HepG2 (cell line): ENCODE data around the gene RPAP3. TPM values are rescaled to one million over a fixed set of nuclear protein-coding genes. Genes with fewer than 3 reads are reported as not detected.

Experiments
- PAX8 ChIP-seq: sonication (generic); formaldehyde crosslinking; IDR thresholded peaks from 2 replicates; pipeline ENCODE4 v1.8.0; 2022; ENCODE audit warnings: mild to moderate bottlenecking, missing genetic modification reagents, borderline replicate concordance
- ZNF589 ChIP-seq: sonication (generic); formaldehyde crosslinking; conservative IDR thresholded peaks from 2 replicates; pipeline ENCODE4 v1.8.0; 2022; ENCODE audit warnings: mild to moderate bottlenecking, moderate library complexity, missing genetic modification reagents
- ZNF782 ChIP-seq: sonication (generic); formaldehyde crosslinking; IDR thresholded peaks from 2 replicates; pipeline ENCODE4 v1.4.0; 2020; ENCODE audit warnings: missing genetic modification reagents, mild to moderate bottlenecking, borderline replicate concordance
- polyA plus RNA-seq, 8 experiments: library from polyadenylated mRNA; depleted of rRNA in 3 of 8; stranded (reverse) in 7 of 8; unstranded in 1 of 8; fragments of >200 nt; fragmentation: Illumina TruSeq in 4 of 8; extraction: Trizol in 4 of 8; gene quantifications; 2 replicates each; pipeline versions ENCODE4 v1.2.1 to v1.2.3, GENCODE V29; 2011 to 2016; ENCODE audit warnings: low read depth in 4 of 8, missing spikeins in 1 of 8, mixed read lengths in 1 of 8; ENCODE audit not compliant: insufficient read depth in 1 of 8
- total RNA-seq, 5 experiments: library from RNA; depleted of rRNA; stranded (reverse); fragments of >200 nt; fragmentation: Illumina TruSeq; extraction: Trizol; gene quantifications; 2 replicates each; pipeline ENCODE4 v1.2.3, GENCODE V29; 2016; ENCODE audit warnings: low read depth in 1 of 5
- TF ChIP-seq, protein P1 (sequence below): sonication (generic); formaldehyde crosslinking; IDR thresholded peaks from 2 replicates; pipeline ENCODE4 v1.4.0; 2020; ENCODE audit warnings: missing genetic modification reagents
- TF ChIP-seq, protein P2 (sequence below), 2 experiments: IDR thresholded peaks; 2 replicates each; pipeline ENCODE4 v1.6.1; 2011 to 2012; ENCODE audit warnings: low read length in 2 of 2, borderline replicate concordance in 1 of 2, low read depth in 1 of 2, mild to moderate bottlenecking in 1 of 2, moderate library complexity in 1 of 2
- TF ChIP-seq, protein P3 (sequence below): sonication (generic); formaldehyde crosslinking; IDR thresholded peaks from 2 replicates; pipeline ENCODE4 v1.8.1; 2023; ENCODE audit warnings: missing genetic modification reagents, mild to moderate bottlenecking, borderline replicate concordance

The RPAP3 gene
- total and polyA plus RNA-seq, 2 of the 13 experiments (the other 11 are each of a cell fraction or from before 2014, with no cell fraction given) = 8.8 to 32.8 TPM

DNA sequence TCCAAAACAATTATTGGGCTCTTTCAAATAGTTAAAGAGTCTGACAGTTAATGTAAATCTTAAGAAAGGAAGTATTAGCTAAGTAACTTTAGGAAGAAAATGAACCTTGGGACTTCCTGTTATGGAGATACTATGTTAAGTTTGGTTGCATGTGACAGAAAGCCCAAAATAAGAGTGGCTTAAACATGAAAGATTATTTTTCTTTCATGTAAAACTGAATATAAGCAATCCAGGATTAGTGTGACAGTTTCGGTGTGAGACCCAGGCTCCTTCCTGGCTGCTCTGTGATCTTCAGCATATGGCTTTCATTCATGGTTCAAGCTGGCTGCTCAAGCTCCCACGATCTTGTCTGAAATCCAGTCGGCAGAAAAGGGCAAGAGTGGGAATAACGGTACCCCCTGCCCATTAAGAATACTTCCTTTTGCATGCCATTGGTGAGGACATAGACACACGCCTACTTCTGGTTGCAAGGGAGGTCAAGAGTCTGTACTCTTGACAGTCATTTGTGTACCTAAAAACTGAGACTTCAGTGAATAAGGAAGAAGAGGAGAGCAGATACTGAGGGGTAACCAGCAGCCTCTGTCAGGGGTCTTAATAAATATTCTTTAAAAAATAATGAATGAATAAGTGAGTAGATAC is 2.2 kb upstream of the RPAP3 start (continued):
- TF ChIP-seq, protein P1, sequence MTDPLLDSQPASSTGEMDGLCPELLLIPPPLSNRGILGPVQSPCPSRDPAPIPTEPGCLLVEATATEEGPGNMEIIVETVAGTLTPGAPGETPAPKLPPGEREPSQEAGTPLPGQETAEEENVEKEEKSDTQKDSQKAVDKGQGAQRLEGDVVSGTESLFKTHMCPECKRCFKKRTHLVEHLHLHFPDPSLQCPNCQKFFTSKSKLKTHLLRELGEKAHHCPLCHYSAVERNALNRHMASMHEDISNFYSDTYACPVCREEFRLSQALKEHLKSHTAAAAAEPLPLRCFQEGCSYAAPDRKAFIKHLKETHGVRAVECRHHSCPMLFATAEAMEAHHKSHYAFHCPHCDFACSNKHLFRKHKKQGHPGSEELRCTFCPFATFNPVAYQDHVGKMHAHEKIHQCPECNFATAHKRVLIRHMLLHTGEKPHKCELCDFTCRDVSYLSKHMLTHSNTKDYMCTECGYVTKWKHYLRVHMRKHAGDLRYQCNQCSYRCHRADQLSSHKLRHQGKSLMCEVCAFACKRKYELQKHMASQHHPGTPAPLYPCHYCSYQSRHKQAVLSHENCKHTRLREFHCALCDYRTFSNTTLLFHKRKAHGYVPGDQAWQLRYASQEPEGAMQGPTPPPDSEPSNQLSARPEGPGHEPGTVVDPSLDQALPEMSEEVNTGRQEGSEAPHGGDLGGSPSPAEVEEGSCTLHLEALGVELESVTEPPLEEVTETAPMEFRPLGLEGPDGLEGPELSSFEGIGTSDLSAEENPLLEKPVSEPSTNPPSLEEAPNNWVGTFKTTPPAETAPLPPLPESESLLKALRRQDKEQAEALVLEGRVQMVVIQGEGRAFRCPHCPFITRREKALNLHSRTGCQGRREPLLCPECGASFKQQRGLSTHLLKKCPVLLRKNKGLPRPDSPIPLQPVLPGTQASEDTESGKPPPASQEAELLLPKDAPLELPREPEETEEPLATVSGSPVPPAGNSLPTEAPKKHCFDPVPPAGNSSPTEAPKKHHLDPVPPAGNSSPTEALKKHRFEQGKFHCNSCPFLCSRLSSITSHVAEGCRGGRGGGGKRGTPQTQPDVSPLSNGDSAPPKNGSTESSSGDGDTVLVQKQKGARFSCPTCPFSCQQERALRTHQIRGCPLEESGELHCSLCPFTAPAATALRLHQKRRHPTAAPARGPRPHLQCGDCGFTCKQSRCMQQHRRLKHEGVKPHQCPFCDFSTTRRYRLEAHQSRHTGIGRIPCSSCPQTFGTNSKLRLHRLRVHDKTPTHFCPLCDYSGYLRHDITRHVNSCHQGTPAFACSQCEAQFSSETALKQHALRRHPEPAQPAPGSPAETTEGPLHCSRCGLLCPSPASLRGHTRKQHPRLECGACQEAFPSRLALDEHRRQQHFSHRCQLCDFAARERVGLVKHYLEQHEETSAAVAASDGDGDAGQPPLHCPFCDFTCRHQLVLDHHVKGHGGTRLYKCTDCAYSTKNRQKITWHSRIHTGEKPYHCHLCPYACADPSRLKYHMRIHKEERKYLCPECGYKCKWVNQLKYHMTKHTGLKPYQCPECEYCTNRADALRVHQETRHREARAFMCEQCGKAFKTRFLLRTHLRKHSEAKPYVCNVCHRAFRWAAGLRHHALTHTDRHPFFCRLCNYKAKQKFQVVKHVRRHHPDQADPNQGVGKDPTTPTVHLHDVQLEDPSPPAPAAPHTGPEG (CRISPR knock-in tag) = no peak
- TF ChIP-seq, protein P2, sequence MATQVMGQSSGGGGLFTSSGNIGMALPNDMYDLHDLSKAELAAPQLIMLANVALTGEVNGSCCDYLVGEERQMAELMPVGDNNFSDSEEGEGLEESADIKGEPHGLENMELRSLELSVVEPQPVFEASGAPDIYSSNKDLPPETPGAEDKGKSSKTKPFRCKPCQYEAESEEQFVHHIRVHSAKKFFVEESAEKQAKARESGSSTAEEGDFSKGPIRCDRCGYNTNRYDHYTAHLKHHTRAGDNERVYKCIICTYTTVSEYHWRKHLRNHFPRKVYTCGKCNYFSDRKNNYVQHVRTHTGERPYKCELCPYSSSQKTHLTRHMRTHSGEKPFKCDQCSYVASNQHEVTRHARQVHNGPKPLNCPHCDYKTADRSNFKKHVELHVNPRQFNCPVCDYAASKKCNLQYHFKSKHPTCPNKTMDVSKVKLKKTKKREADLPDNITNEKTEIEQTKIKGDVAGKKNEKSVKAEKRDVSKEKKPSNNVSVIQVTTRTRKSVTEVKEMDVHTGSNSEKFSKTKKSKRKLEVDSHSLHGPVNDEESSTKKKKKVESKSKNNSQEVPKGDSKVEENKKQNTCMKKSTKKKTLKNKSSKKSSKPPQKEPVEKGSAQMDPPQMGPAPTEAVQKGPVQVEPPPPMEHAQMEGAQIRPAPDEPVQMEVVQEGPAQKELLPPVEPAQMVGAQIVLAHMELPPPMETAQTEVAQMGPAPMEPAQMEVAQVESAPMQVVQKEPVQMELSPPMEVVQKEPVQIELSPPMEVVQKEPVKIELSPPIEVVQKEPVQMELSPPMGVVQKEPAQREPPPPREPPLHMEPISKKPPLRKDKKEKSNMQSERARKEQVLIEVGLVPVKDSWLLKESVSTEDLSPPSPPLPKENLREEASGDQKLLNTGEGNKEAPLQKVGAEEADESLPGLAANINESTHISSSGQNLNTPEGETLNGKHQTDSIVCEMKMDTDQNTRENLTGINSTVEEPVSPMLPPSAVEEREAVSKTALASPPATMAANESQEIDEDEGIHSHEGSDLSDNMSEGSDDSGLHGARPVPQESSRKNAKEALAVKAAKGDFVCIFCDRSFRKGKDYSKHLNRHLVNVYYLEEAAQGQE (IDR thresholded peaks at IDR 0.05; ENCODE audit: borderline replicate concordance in 1 of 2, low read depth in 1 of 2, low read length in 2 of 2) = no peak
- no peak for TF ChIP-seq ZNF589 (CRISPR knock-in tag)
- TF ChIP-seq, protein P3, sequence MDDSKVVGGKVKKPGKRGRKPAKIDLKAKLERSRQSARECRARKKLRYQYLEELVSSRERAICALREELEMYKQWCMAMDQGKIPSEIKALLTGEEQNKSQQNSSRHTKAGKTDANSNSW (CRISPR knock-in tag) = no peak
- TF ChIP-seq PAX8 (CRISPR knock-in tag) = no peak
- TF ChIP-seq ZNF782 = no peak
